ENCODE data around the gene NTM.

The NTM gene

DNA sequence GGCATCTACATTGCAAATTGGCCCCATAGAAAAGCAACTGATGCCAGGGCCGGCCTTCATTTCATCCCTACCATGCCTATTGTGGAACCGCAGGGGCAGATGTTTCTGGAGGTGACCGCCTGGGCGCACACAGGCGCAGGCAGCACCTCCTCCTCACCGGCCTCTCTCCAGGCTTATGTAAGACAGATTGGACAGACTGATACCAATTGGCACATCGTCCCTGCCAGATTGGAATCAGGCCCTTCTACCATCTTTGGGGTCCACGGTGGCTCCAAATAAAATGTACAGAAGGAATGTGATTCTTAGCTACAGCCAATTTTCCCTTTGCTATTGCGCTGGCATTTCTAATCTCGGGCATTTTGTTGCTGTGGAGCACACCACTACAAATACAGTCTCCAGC is 732.6 kb downstream of the NTM start:
- no peak for DNase-seq

- no peak for DNase-seq
These were observed 735.9 kb downstream of the NTM start for GRCh38 chr11:132106096-132106982.

GRCh38 chr11:132111316-132111715 is 740.9 kb downstream of the NTM start:
- no peak for DNase-seq

DNA sequence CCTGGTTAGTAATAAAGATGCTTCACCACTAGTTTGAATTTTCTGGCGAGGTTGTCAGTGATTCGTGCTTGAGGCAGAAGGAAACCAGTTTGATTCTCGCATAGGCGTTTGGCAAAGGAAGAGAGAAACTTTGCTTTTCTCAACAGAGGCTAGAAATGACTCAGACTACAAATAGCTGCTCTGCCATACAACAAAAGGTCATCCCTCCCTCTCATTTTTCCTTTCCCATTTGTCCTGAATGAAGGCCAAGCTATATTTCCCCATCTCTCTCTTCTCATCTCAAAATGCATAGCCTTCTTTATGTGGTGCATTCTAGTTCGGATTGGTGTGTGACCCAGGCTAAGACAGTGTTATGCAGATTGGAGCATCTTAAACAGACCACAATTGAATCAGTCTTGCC is 741.4 kb downstream of the NTM start:
- DNase-seq = no peak

GRCh38 chr11:132112846-132113245 is 742.4 kb downstream of the NTM start:
- DNase-seq = no peak

- DNase-seq = no peak
These were observed 743.8 kb downstream of the NTM start for GRCh38 chr11:132114185-132114584.

- DNase-seq = no peak
These were observed 744.3 kb downstream of the NTM start for GRCh38 chr11:132114743-132115142.

GRCh38 chr11:132115454-132115853 is 745.0 kb downstream of the NTM start:
- no peak for DNase-seq

DNA sequence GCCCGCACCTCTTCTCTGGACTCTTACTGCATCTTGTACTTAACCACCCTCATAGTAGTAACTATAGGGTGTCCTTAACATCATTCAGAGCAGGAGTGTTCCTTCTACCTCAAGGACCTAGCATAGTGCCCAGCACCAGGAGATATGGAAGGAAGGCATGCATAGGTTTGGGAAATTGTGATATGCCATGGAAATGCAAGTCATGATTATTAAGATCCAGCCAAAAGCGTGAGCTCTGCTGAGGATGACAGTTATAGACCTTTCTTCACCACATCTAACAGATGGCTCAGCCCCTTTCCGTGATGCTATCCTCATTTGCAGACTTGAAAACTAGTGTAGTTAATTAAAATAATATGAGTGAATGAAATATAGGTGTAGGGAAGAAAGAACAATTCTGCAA is 746.1 kb downstream of the NTM start:
- no peak for DNase-seq

DNA sequence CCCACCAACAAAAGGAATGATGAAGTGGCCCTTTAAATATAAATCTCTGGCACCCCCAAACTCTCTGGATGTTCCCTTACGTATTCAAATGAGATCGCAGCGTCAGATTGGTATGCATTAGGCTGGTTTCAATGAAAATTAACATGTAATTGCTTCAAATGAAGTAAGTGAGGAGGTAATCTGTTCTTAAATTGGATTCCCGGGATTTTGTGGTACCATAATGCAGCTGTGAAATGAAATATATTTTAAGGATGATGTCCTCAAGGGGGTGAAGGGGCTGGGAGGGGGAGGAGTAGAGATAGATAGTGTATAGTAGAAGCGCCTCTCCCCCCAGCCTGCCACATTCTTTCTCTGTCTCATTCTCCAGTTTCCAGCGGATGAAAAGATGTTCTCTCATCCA is 748.2 kb downstream of the NTM start:
- DNase-seq = no peak

GRCh38 chr11:132119573-132119972 is 749.2 kb downstream of the NTM start:
- DNase-seq = no peak

GRCh38 chr11:132122735-132123134 is 752.3 kb downstream of the NTM start:
- no peak for DNase-seq

GRCh38 chr11:132123449-132123848 is 753.0 kb downstream of the NTM start:
- no peak for DNase-seq

- DNase-seq = no peak
These were observed 753.7 kb downstream of the NTM start for GRCh38 chr11:132123854-132124835.

GRCh38 chr11:132125988-132126871 is 755.8 kb downstream of the NTM start:
- peak; percentile 9 for DNase-seq

DNA sequence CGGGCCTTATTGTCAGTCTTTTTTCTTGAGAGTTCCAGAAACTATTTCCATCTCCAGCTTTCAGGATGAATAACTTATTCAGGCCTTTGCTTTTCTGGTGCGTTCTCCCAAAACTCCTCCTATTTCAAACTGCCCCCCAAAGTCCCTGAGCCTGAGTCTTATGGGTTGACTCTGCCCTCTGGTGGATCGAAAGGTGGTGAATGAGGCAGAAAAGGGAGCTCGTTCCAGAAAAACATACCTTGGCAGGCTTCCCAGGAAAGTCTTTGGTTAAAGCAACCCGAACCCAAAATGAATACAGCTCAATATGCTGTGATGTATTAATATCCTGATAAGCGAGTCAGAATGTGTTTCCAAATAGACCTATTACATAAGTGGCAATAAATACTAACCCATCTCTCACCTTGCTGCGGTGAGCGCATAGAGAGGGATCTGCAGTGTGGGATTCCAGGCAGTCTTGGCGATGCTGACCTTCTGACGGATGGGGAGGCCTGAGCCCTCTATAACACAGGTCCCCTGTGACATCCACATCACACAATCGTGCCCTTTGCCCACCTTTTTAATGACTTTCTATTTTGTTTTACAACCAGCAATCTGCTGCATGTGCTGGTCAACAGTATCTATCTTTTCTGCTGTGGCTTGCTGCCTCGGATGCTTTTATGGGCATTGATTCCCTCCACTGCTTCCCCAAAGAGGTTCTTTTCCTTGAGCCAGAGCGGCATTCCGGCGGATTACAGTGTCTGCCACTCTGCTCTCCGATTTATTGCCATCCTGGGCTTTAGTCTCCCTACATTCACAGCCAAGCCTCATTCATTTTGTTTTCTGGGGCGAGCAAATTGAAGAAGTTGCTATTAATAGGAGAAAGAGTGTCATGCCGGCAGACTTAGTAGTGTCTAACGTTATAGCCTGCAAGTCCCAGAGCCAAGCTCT is 756.8 kb downstream of the NTM start:
- DNase-seq = no peak

DNA sequence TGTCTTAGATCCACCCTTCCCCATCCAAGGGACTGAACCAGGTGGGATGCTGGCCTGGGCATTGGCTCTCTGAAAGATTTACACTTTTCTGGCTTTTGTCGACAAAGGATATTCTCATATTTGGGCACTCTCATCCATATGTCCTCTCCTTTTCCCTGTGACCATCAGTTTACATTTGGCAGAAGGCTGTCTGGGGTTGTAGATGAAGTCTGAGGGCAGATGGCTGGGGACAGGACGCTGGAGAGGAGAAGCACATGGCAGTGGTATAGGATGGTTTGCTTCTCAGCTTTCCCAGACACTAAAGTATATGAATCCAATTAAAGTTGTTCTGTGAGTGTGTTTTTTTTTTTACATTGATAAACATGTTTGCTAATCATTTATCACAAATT is 757.5 kb downstream of the NTM start:
- DNase-seq = no peak

DNA sequence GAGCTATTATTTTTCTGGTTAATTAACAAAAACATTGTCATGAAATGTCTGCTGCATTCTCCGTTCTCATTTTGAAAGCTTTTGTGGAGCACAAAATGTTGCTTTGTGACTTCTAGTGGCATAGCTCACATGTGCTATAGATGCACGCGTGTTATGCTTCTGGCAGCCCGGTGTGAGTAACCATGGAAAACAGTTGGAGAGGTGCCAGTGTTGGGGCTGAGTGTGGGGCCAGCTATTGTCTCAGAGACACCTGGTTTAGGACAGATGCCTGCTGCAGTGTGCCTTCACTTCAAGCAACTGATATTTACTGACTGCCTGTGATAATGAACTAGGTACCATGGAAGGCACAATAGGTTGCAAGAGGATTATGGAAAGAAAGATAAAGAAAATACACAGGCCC is 760.6 kb downstream of the NTM start:
- no peak for DNase-seq

DNA sequence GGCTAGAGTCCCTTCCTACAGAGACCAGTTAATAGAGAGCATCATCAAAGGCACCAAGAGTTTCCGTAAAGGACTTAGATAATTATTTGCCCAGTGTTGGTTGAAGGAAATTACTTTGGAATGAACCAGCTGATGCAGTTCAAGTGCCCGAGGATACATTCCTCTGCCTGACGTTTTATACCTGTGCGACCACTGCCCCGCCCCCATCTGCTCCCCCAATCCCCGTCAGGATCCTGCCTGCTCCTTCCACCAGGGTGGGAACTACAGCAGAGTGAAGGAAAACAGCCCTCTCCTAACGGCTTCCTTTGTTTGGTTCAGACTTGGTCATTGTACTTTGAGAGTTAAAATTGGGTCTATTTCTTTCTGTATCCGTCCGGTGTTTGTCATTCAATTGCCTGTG is 761.5 kb downstream of the NTM start:
- DNase-seq = no peak

GRCh38 chr11:132134322-132134721 is 763.9 kb downstream of the NTM start:
- no peak for DNase-seq

DNA sequence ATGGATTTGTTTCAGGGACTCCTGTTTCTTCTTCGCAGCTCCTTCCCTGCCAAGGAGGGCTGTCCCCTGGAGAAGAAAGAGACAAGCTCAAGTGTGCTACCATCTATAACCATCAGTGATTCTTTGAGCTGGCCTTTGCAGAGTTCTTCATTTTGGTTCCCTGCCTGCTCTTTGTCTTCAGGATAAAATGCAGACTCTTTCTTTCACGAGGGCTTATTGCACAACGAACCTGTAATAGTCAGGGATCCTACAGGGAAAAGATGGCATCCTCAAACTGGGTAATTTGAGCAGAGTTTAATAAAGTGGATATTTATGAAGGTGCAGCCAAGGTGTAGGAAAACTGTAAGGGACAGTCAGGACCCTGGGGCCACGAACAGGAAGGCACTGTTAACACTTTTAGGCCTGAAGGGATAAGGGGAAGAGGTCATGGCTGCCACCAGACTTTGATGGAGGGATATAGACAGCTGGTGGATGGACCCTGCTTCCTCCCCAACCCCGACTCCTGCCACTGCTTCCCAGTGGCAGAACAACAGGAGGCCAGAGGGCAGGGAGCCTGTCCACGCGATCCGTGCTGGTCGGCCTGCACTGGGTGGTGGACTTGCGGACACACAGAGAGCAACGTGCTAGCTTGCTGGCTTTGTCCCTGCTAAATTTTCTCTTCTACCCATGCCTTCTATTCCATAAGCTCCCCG is 767.0 kb downstream of the NTM start:
- DNase-seq = no peak

Measured in CD4-positive, alpha-beta T cell treated with Interleukin-10 for 1 hour (primary cell).